ENCODE data around the gene INPP5K.

INPP5K gene

GRCh38 chr17:1546292-1546922, 30.0 kb upstream of the INPP5K start:
- TF ChIP-seq CTCF (IDR thresholded peaks at IDR 0.05; ENCODE audit: control insufficient read depth, insufficient read depth, low read depth, low read length, missing control alignments) = no peak
- DNase-seq (ENCODE audit: low read depth) = no peak
- H3K4me3 ChIP-seq (ENCODE audit: control insufficient read depth, low read depth, low read length) = no peak overlapping the region

- no peak for DNase-seq (ENCODE audit: low read depth)
- no peak overlapping the region for H3K4me3 ChIP-seq (ENCODE audit: control insufficient read depth, low read depth, low read length)
These were observed 29.2 kb upstream of the INPP5K start for GRCh38 chr17:1545618-1546017.

GRCh38 chr17:1542316-1542715, 25.9 kb upstream of the INPP5K start:
- DNase-seq (ENCODE audit: low read depth) = no peak
- H3K4me3 ChIP-seq (ENCODE audit: control insufficient read depth, low read depth, low read length) = no peak overlapping the region
- no peak for TF ChIP-seq CTCF (IDR thresholded peaks at IDR 0.05; ENCODE audit: control insufficient read depth, insufficient read depth, low read depth, low read length, missing control alignments)

More at GRCh38 chr17:1545618-1546017, 29.2 kb upstream of the INPP5K start:
- TF ChIP-seq CTCF (IDR thresholded peaks at IDR 0.05; ENCODE audit: control insufficient read depth, insufficient read depth, low read depth, low read length, missing control alignments) = no peak

- TF ChIP-seq CTCF (IDR thresholded peaks at IDR 0.05; ENCODE audit: control insufficient read depth, insufficient read depth, low read depth, low read length, missing control alignments) = no peak
- DNase-seq (ENCODE audit: low read depth) = no peak
- H3K4me3 ChIP-seq (ENCODE audit: control insufficient read depth, low read depth, low read length) = no peak overlapping the region
These were observed 25.0 kb upstream of the INPP5K start for GRCh38 chr17:1541367-1541904.

- H3K4me3 ChIP-seq (ENCODE audit: control insufficient read depth, low read depth, low read length) = no peak overlapping the region
- no peak for DNase-seq (ENCODE audit: low read depth)
- TF ChIP-seq CTCF (IDR thresholded peaks at IDR 0.05; ENCODE audit: control insufficient read depth, insufficient read depth, low read depth, low read length, missing control alignments) = no peak
These were observed 23.4 kb upstream of the INPP5K start for GRCh38 chr17:1539811-1540210.

GRCh38 chr17:1535737-1536136, 19.3 kb upstream of the INPP5K start:
- no peak for DNase-seq (ENCODE audit: low read depth)
- H3K4me3 ChIP-seq (ENCODE audit: control insufficient read depth, low read depth, low read length) = no peak overlapping the region
- TF ChIP-seq CTCF (IDR thresholded peaks at IDR 0.05; ENCODE audit: control insufficient read depth, insufficient read depth, low read depth, low read length, missing control alignments) = no peak
